Skin epidermis (tissue), 12 donors: Measurements from ENCODE around the gene MAP2K7.

Source experiments
- H3K27ac ChIP-seq, 21 experiments: fragments of 200-600 bp; sonication (generic) in 11 of 21; one replicate each; pipeline ENCODE4 v1.5.0; 2020; ENCODE audit warnings: mild to moderate bottlenecking in 3 of 21, inconsistent platforms in 2 of 21, moderate library complexity in 2 of 21
- H3K4me3 ChIP-seq, 7 experiments: fragments of 200-600 bp; sonication (generic) in 2 of 7; one replicate each; pipeline ENCODE4 v1.5.0; 2020; ENCODE audit warnings: inconsistent platforms in 2 of 7, mild to moderate bottlenecking in 2 of 7, moderate library complexity in 1 of 7

The MAP2K7 gene

GRCh38 chr19:7901337-7901736 is 2.3 kb upstream of the MAP2K7 start:
- Histone ChIP-seq H3K4me3 (no peak overlapping the region), H3K27ac (peak overlapping the region in 19 of 21 experiments; percentile 31 to 95 (median 87))

DNA sequence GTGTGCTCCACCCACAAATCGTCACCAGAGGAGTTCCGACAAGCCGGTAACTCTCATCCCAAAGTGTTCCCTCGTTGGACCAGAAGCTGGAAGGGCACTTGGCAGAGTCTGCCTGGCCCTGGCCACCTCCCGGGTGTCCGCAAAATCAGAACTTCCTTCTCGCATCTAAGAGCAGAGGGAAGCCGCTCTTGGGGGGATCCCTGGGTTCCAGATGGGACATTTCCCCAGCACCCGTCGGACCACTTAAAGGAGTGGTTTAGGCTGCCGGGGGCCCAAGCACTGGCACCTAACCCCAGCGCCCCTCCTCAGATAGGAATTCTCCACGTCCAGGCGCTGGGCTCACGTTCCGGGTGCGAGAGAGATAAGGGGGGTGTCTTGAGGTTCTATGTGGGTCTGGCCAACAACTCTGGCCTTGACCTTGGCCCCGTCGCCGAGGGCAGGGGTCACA is 857 bp upstream of the MAP2K7 start:
- H3K4me3 ChIP-seq = peak overlapping the region; percentile 44 to 88 (median 73)
- peak overlapping the region; percentile 64 to 95 (median 90) for H3K27ac ChIP-seq

DNA sequence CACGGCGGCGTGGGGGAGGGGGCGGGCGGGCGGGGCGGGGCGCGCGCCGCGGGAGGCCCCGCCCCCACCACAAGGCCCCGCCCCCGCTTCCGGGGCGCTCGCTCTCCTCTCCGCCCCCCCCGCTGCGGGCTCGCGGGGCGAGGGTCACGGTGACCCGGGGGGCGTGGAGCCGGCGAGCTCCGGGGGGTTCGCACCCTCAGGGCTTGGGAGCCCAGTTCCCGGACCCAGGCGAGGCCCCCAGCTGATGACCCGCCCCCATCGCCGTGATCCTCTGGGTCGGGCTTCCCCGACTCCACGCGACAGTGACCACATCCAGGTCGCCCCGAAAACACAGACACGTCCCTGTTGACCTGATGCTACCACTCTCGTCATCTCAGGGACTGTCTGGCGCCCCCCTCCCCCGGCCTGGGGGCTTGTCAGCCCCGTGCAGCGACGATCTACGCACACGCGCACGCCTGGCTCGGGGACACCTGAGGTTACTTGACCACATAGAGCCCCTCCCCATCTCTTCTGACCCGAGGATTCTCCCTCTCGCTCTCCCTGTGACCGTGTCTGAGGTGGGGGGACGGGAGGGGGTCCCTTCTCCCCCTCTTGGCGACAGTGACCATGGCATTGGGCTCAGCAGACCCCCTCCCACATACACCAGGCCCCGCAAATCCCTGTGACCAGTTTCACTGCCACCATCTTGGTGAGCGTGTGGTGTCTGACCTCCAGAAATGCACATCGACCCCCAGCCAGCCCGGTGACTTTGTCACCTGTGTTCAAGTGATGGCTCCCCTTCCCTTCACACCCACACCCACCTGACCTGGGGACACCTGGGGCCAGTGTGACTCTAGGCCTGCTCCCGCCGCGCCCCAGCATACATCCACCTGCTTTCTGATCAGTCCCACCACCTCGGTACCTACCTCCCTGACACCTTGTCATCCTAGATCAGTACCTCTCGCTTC is 670 bp downstream of the MAP2K7 start:
- H3K4me3 ChIP-seq = peak overlapping the region; percentile 61 to 91 (median 83)
- H3K27ac ChIP-seq = peak overlapping the region; percentile 28 to 95 (median 89)

DNA sequence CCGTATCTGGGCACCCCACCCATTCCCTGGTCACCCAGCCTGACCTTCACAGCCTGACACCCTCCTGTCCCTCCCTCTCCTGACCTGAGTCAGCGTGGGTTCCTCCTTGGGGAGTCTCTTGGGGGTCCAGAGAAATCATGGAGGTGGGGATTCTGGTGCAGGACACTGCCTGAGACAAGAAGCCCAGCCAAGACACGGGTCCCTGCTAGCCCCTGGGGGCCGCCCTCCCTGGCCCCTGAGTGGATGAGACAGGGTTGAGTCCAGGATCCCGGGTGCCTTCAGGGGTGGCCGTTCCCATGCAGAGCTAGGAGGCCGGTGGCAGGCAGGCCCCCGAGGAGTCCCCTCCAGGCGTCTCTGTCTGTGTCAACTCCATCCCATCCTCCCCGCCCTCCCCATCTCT is 1.6 kb downstream of the MAP2K7 start:
- Histone ChIP-seq H3K27ac (peak overlapping the region in 1 of 21 experiments; percentile 90), H3K4me3 (peak overlapping the region in 2 of 7 experiments; percentile 88 to 91)

DNA sequence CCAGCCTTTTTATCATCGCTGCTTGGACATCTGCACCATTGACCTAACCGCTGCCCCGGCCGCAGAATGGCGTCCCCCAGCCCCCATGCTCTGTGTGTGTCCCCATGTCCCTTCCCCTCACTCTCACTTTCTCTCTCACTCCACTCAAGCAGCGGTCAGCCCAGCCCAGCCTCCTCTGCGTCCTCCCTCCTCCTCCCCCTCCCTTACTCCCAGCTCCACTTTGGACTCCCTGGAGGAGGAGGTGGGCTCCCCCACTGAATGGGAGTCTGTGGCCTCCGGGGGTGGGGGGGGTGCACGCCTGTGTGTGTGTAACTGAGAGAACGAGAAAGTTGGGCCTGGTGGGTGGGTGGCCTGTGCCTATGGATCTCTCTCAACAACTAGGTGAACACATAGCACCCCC is 2.2 kb downstream of the MAP2K7 start:
- Histone ChIP-seq H3K27ac (no peak overlapping the region), H3K4me3 (no peak overlapping the region)

GRCh38 chr19:7907122-7907521 is 3.4 kb downstream of the MAP2K7 start:
- no peak overlapping the region for H3K4me3 ChIP-seq
- no peak overlapping the region for H3K27ac ChIP-seq

- Histone ChIP-seq H3K27ac (no peak overlapping the region), H3K4me3 (no peak overlapping the region)
Measured at GRCh38 chr19:7907544-7907943, 3.9 kb downstream of the MAP2K7 start.

DNA sequence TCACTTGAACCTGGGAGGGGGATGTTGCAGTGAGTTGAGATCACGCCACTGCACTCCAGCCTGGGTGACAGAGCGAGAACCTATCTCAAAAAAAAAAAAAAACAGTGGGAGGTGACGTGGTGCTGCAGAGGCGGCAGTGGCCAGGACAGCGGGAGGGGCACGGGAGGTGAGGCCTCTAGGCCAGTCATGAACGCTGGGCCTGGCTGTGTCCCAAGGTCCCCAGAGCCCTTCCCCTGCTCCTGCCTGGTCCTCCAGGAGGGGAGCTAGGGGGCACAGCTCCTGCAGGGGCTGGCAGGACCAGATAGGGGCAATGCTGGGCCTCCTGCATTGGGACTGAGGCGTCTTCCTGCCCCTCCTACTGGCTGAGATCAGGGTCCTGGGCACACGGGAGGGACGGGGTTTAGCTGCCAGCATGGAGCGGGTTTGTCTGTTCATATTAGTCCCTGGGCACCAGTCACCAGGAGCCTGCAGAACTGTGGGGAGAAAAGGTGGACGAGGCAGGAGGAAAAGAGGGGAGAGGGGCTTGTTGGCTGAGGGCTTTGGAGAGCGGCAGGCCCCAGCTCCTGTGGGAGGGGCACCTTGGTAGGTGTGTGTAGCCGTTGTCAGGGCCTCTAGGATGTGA is 4.5 kb downstream of the MAP2K7 start:
- no peak overlapping the region for H3K4me3 ChIP-seq
- H3K27ac ChIP-seq = no peak overlapping the region

DNA sequence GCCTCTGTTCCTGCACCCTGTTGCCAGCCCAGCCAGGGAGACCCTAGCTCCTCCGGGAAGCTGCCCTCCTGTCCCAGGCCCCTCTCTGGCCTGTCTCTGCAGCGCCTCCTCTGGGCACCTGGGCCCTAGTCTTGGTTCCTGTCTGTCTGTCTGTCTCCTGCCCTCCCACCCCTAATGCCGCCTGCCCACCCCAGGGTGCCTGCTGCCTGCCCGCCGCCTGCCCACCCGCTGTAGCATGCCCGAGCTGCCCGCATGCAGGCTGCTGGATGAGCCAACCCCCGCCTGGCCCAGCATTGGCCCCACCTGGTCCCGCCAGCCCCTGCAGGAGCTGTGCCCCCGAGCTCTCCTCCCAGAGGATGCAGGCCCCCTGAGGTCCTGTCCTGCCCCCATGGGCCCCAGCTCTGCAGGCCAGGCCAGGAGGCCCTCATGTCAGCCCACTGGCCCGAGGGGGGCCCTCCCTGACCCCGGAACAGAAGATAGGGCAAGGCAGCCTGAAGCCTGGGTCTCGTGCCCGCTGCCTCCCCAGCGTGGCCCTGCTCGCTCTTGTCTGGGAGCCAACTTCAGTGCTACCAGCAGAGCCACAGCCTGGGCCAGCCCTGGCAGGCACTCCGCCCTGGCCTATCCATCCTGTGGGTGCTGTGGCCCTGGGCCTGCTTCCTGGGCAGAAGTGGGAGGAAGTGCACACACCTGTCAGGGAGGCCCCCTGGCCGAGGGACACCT is 5.2 kb downstream of the MAP2K7 start:
- Histone ChIP-seq H3K27ac (no peak overlapping the region), H3K4me3 (no peak overlapping the region)

GRCh38 chr19:7909471-7910067 is 5.9 kb downstream of the MAP2K7 start:
- Histone ChIP-seq H3K27ac (no peak overlapping the region), H3K4me3 (no peak overlapping the region)

GRCh38 chr19:7910321-7911161 is 6.9 kb downstream of the MAP2K7 start:
- no peak overlapping the region for H3K4me3 ChIP-seq
- H3K27ac ChIP-seq = no peak overlapping the region

DNA sequence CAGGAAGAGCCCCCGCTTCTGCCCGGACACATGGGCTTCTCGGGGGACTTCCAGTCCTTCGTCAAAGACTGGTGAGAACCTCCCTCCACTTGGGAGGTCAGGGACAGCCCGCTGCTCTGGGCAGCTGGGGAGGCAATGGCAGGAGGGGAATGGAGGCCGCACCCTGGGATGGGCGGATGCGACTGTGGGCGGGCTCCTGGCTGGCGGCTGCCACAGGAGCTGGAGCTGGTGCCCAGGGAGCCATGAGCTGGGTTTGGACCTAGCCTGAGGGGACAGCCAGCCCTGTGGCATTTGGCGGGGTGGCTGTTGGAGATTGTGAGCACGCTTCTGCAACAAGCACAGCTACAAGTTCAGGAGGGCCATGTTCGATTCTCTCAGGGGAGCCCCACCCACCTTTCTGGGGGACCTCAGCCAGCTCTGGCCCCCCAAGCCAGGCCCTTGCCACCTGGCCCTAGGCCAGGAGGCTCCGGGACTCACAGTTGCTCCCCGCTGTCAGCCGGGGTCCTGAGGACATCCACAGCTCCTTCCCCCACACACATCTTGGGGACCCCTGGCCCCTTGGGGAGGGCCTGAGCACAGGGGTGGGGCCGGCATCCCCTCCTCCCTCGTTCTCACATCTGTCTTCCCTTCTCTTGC is 7.9 kb downstream of the MAP2K7 start:
- H3K27ac ChIP-seq = no peak overlapping the region
- no peak overlapping the region for H3K4me3 ChIP-seq

GRCh38 chr19:7912144-7912696 is 8.5 kb downstream of the MAP2K7 start:
- Histone ChIP-seq H3K27ac (no peak overlapping the region), H3K4me3 (no peak overlapping the region)

GRCh38 chr19:7912697-7913564 is 9.3 kb downstream of the MAP2K7 start:
- Histone ChIP-seq H3K27ac (no peak overlapping the region), H3K4me3 (no peak overlapping the region)

DNA sequence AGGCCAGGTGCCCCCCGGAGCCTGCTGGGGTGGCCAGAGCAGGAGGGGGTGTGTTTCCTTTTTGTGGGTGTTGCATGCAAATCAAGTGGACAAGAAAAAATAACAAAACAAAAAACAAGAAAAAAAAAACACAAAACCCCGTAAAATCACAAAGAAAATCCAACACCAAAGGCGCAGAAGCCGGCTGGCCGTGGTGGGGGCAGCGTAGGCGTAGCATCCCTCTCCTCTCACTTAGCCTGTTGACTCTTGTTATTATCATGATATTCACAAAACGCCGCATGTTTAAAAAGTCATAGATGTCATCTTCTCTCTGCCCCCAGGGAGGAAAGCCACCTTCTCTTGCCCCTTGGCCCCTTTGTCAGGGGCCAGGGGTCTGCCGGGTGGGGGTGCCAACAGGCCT is 10.0 kb downstream of the MAP2K7 start:
- Histone ChIP-seq H3K27ac (no peak overlapping the region), H3K4me3 (no peak overlapping the region)

DNA sequence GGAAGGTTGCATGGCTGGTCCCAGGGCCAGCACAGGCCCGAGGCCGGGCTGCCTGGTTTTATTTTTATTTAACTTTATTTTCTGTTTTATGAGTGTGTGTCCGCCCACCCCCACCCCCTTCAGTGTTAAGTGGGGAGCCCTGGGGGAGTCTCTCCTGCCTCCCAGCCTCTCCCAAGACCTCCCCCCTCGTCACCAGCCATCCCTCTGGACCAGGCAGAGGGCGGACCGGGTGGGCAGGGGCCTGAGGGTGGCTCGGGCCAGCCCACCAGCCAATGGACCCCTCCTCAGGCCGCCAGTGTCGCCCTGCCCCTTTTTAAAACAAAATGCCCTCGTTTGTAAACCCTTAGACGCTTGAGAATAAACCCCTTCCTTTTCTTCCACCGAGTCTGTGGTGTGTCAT is 10.4 kb downstream of the MAP2K7 start:
- no peak overlapping the region for H3K27ac ChIP-seq
- no peak overlapping the region for H3K4me3 ChIP-seq

GRCh38 chr19:7914598-7915045 is 10.9 kb downstream of the MAP2K7 start, which contains the start of gene TGFBR3L:
TSS of gene TGFBR3L (plus strand) at chr19:7914830.
- Histone ChIP-seq H3K4me3 (no peak within 1 kb of the TSS), H3K27ac (no peak within 1 kb of the TSS)
